VCaP (cell line): ENCODE results near the gene WDR54.

Experiments
- H3K27ac ChIP-seq: fragments of 450-650 bp; 2 replicates; pipeline ENCODE4 v1.5.1; 2017
- CTCF ChIP-seq: fragments of 450-650 bp; conservative IDR thresholded peaks from 2 replicates; pipeline ENCODE4 v1.5.1; 2017; ENCODE audit warnings: mild to moderate bottlenecking, moderate library complexity

Gene WDR54

GRCh38 chr2:74441170-74441689 is 19.7 kb downstream of the WDR54 start:
- TF ChIP-seq CTCF: no peak
- H3K27ac ChIP-seq: peak overlapping the region; percentile 93

- H3K27ac ChIP-seq: peak within 1 kb of the TSS; percentile 93
- no peak for TF ChIP-seq CTCF
These were observed 20.4 kb downstream of the WDR54 start, which contains the start of gene RTKN for GRCh38 chr2:74441690-74442482. Gene RTKN (minus strand): TSS chr2:74441937. CDS start chr2:74441816, 121 bp downstream.

GRCh38 chr2:74442483-74443297 is 21.2 kb downstream of the WDR54 start:
- peak overlapping the region; percentile 93 for H3K27ac ChIP-seq

GRCh38 chr2:74444498-74445318 is 23.2 kb downstream of the WDR54 start:
- H3K27ac ChIP-seq: no peak overlapping the region
- TF ChIP-seq CTCF: no peak

GRCh38 chr2:74447230-74447999 is 25.9 kb downstream of the WDR54 start:
- TF ChIP-seq CTCF: no peak

GRCh38 chr2:74448771-74449170 is 27.2 kb downstream of the WDR54 start:
- TF ChIP-seq CTCF: no peak
- no peak overlapping the region for H3K27ac ChIP-seq

More at GRCh38 chr2:74447230-74447999, 25.9 kb downstream of the WDR54 start:
- no peak overlapping the region for H3K27ac ChIP-seq

GRCh38 chr2:74450570-74451190 is 29.1 kb downstream of the WDR54 start:
- no peak for TF ChIP-seq CTCF

More at GRCh38 chr2:74450570-74451190, 29.1 kb downstream of the WDR54 start:
- no peak overlapping the region for H3K27ac ChIP-seq
